Measurements from ENCODE around the gene CBARP. TPM values are rescaled to one million over a fixed set of nuclear protein-coding genes. Genes with fewer than 3 reads are reported as not detected.

The CBARP gene
- total and polyA plus RNA-seq, 2 of the 13 experiments (the other 11 are each of a cell fraction or from before 2014, with no cell fraction given): 1.2 to 1.4 TPM

GRCh38 chr19:1276628-1277022, 38.8 kb upstream of the CBARP start:
- Histone ChIP-seq H3K27ac (ENCODE audit: extremely low read length, insufficient read depth, low read length) (peak overlapping the region; percentile 100), H3K9ac (ENCODE audit: insufficient read depth, low read depth, low read length) (peak overlapping the region; percentile 95), H3K4me1 (ENCODE audit: insufficient read depth, low read length) (peaks cover 46% of the 10 kb centered on the region), H3K27me3 (ENCODE audit: control insufficient read depth in 1 of 2, insufficient read depth in 2 of 2, low read length in 2 of 2) (no peaks in the 10 kb centered on the region), H3K36me3 (replicated peaks in 1 of 2; ENCODE audit: control insufficient read depth in 1 of 2, insufficient read depth in 2 of 2, low read length in 2 of 2) (peaks cover 17 to 44% of the 10 kb centered on the region in 2 experiments), H3K4me3 (replicated peaks in 1 of 3; ENCODE audit: insufficient read depth in 1 of 3, low read depth in 2 of 3, low read length in 3 of 3) (peak overlapping the region in 2 of 3 experiments; percentile 73 to 85; a peak in 4 of 6 replicates), H2AFZ (ENCODE audit: low read length) (no peak overlapping the region), H3K79me2 (ENCODE audit: insufficient read depth, low read length) (peaks cover 15% of the 10 kb centered on the region), H3K9me3 (ENCODE audit: low read length) (no peaks in the 10 kb centered on the region), H4K20me1 (ENCODE audit: insufficient read depth, low read length) (peaks cover 16% of the 10 kb centered on the region), H3K4me2 (ENCODE audit: low read depth, low read length) (peak overlapping the region; percentile 79)
- in situ Hi-C loops (cut with HindIII; ENCODE audit: extremely low pct_ligation_motif_present, low pct_unique_long_range_greater_than_20kb) (loop anchor here (5.0 kb wide), 1 partner anchor 34 kb away; the partner anchor contains the start of gene ATP5F1D), intact Hi-C loops (cut with micrococcal nuclease; ENCODE audit: unreplicated experiment) (no loop called here)
- ChIA-PET CTCF (ENCODE audit: low intra/inter-chr PET ratio, low total read pairs) (no interaction called here), POLR2A (interaction anchor here (1.0 kb wide), 1 partner anchor 30 kb away, joined by 4 read pairs; no protein-coding TSS in a partner anchor)
- TF ChIP-seq ZSCAN29 (CRISPR knock-in tag; conservative IDR thresholded peaks at IDR 0.05): no peak
- peak; percentile 94 for TF ChIP-seq ZNF629 (CRISPR knock-in tag; conservative IDR thresholded peaks at IDR 0.05)
- peak; percentile 59 for TF ChIP-seq ZMYM3 (CRISPR knock-in tag; IDR thresholded peaks at IDR 0.05)
- TF ChIP-seq RARG (CRISPR knock-in tag; IDR thresholded peaks at IDR 0.05; ENCODE audit: low read depth): no peak
- no peak for DNase-seq (ENCODE audit: low spot score)
- BruUV-seq (replicated peaks): no TSS peak
- WGBS (ENCODE audit: low lambda C conversion rate): 89% methylated on average over 10 of the region's 10 CpGs
- no peak for ATAC-seq
- FAIRE-seq: no peak

DNA sequence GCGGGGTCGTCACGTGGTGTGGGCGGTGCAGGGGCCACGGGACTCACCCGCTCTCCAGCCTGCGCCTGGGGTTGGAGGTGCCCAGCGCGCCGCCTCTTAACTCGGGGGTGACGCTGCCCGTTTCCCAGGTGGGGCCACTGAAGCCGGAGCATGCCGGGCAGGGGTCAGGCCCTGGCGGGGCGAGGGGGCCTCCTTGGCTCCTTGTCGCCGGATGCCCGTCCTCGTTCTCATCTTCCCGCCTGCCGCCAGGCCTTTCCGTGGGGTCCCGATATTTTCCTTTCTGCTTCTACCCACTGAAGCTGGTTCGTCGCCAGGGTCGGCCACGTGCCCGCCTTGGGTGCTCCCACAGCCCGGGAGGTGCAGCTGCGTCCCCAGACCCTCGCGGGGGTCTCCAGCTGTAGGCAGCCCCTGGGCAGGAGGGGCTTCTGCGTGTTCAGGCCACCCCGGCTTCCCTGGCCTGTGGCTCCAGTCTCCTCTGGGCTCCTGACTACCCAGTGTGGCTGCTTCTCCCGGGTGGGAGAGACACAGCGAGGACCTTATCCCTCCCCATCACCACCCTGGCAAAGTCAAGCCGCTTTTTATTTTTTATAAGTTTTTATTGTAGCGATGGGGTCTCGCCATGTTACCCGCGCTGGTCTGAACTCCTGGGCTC, 38.3 kb upstream of the CBARP start:
- ATAC-seq (peak; percentile 63), DNase-seq (ENCODE audit: low spot score) (no peak), FAIRE-seq (no peak)
- intact Hi-C loops (cut with micrococcal nuclease; ENCODE audit: unreplicated experiment): no loop called here
- no TSS peak for BruUV-seq (replicated peaks)
- Histone ChIP-seq H3K4me1 (ENCODE audit: insufficient read depth, low read length) (peaks cover 51% of the 10 kb centered on the region), H3K27me3 (ENCODE audit: control insufficient read depth in 1 of 2, insufficient read depth in 2 of 2, low read length in 2 of 2) (no peaks in the 10 kb centered on the region), H3K9me3 (ENCODE audit: low read length) (no peaks in the 10 kb centered on the region), H3K4me3 (replicated peaks in 1 of 3; ENCODE audit: insufficient read depth in 1 of 3, low read depth in 2 of 3, low read length in 3 of 3) (peak overlapping the region; percentile 57 to 85 (median 73)), H3K79me2 (ENCODE audit: insufficient read depth, low read length) (peaks cover 20% of the 10 kb centered on the region), H2AFZ (ENCODE audit: low read length) (no peak overlapping the region), H4K20me1 (ENCODE audit: insufficient read depth, low read length) (peaks cover 20% of the 10 kb centered on the region), H3K4me2 (ENCODE audit: low read depth, low read length) (peak overlapping the region; percentile 79), H3K9ac (ENCODE audit: insufficient read depth, low read depth, low read length) (peak overlapping the region; percentile 95), H3K27ac (ENCODE audit: extremely low read length, insufficient read depth, low read length) (peak overlapping the region; percentile 100), H3K36me3 (replicated peaks in 1 of 2; ENCODE audit: control insufficient read depth in 1 of 2, insufficient read depth in 2 of 2, low read length in 2 of 2) (peaks cover 20 to 49% of the 10 kb centered on the region in 2 experiments)
- ChIA-PET POLR2A (interaction anchor here (1.5 kb wide), 2 partner anchors 31 to 97 kb away, joined by 12 to 25 read pairs; no protein-coding TSS in a partner anchor), CTCF (ENCODE audit: low intra/inter-chr PET ratio, low total read pairs) (no interaction called here)
- in situ Hi-C loops (cut with HindIII; ENCODE audit: extremely low pct_ligation_motif_present, low pct_unique_long_range_greater_than_20kb): loop anchor here (5.0 kb wide), 1 partner anchor 34 kb away; the partner anchor contains the start of gene ATP5F1D
- 46% methylated on average over 22 of the region's 43 CpGs for WGBS (ENCODE audit: low lambda C conversion rate)
- no peak for TF ChIP-seq ZNF510 (CRISPR knock-in tag; IDR thresholded peaks at IDR 0.05; ENCODE audit: low read depth)
- no peak for TF ChIP-seq DR1 (CRISPR knock-in tag; IDR thresholded peaks at IDR 0.05)
- TF ChIP-seq ATF4 (CRISPR knock-in tag; IDR thresholded peaks at IDR 0.05): no peak
- TF ChIP-seq ZNF776 (CRISPR knock-in tag; IDR thresholded peaks at IDR 0.05): no peak
- no peak for TF ChIP-seq THAP7 (CRISPR knock-in tag; IDR thresholded peaks at IDR 0.05)
- TF ChIP-seq, protein P1, sequence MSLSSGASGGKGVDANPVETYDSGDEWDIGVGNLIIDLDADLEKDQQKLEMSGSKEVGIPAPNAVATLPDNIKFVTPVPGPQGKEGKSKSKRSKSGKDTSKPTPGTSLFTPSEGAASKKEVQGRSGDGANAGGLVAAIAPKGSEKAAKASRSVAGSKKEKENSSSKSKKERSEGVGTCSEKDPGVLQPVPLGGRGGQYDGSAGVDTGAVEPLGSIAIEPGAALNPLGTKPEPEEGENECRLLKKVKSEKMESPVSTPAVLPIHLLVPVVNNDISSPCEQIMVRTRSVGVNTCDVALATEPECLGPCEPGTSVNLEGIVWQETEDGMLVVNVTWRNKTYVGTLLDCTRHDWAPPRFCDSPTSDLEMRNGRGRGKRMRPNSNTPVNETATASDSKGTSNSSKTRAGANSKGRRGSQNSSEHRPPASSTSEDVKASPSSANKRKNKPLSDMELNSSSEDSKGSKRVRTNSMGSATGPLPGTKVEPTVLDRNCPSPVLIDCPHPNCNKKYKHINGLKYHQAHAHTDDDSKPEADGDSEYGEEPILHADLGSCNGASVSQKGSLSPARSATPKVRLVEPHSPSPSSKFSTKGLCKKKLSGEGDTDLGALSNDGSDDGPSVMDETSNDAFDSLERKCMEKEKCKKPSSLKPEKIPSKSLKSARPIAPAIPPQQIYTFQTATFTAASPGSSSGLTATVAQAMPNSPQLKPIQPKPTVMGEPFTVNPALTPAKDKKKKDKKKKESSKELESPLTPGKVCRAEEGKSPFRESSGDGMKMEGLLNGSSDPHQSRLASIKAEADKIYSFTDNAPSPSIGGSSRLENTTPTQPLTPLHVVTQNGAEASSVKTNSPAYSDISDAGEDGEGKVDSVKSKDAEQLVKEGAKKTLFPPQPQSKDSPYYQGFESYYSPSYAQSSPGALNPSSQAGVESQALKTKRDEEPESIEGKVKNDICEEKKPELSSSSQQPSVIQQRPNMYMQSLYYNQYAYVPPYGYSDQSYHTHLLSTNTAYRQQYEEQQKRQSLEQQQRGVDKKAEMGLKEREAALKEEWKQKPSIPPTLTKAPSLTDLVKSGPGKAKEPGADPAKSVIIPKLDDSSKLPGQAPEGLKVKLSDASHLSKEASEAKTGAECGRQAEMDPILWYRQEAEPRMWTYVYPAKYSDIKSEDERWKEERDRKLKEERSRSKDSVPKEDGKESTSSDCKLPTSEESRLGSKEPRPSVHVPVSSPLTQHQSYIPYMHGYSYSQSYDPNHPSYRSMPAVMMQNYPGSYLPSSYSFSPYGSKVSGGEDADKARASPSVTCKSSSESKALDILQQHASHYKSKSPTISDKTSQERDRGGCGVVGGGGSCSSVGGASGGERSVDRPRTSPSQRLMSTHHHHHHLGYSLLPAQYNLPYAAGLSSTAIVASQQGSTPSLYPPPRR (CRISPR knock-in tag; IDR thresholded peaks at IDR 0.05; ENCODE audit: borderline replicate concordance): peak; percentile 72
- no peak; the same call in 1 of the 2 replicates for TF ChIP-seq ZMAT3 (CRISPR knock-in tag; conservative IDR thresholded peaks at IDR 0.05)
